Jurkat, Clone E6-1 (cell line): ENCODE results near the gene GRID2.
"Not testable (repeated sequence)": the region's sequence is repeated elsewhere in the genome, so short reads cannot be mapped to it uniquely, and the experiment has no call there.

ENCODE experiments used
- DNase-seq: peaks from one replicate; pipeline ENCODE4 v3.0.0-alpha.2; 2011; ENCODE audit warnings: low read depth, low spot score
- H3K4me3 ChIP-seq: 2 replicates; pipeline ENCODE4 v1.5.1; 2011; ENCODE audit warnings: mild to moderate bottlenecking, low read length, control low read depth, moderate library complexity

The GRID2 gene

GRCh38 chr4:93187892-93188291 lies 884.1 kb downstream of the GRID2 start:
- no peak overlapping the region for H3K4me3 ChIP-seq
- DNase-seq: no peak

- H3K4me3 ChIP-seq: no peak overlapping the region
- DNase-seq: peak; percentile 4
Observed at GRCh38 chr4:93199492-93199891, 895.7 kb downstream of the GRID2 start.

- no peak for DNase-seq
- no peak overlapping the region for H3K4me3 ChIP-seq
Observed at GRCh38 chr4:93201471-93202096, 897.8 kb downstream of the GRID2 start.

GRCh38 chr4:93203708-93204107 lies 899.9 kb downstream of the GRID2 start:
- DNase-seq: no peak
- no peak overlapping the region for H3K4me3 ChIP-seq

GRCh38 chr4:93212250-93212649 lies 908.5 kb downstream of the GRID2 start:
- no peak for DNase-seq
- H3K4me3 ChIP-seq: no peak overlapping the region

GRCh38 chr4:93216646-93217045 lies 912.9 kb downstream of the GRID2 start:
- no peak overlapping the region for H3K4me3 ChIP-seq
- DNase-seq: no peak

- no peak for DNase-seq
- no peak overlapping the region for H3K4me3 ChIP-seq
Observed at GRCh38 chr4:93217431-93217830, 913.7 kb downstream of the GRID2 start.

GRCh38 chr4:93221771-93222170 lies 918.0 kb downstream of the GRID2 start:
- DNase-seq: no peak
- no peak overlapping the region for H3K4me3 ChIP-seq

GRCh38 chr4:93228021-93228420 lies 924.3 kb downstream of the GRID2 start:
- DNase-seq: no peak
- no peak overlapping the region for H3K4me3 ChIP-seq

GRCh38 chr4:93232883-93233282 lies 929.1 kb downstream of the GRID2 start:
- H3K4me3 ChIP-seq: no peak overlapping the region
- DNase-seq: no peak

- no peak overlapping the region for H3K4me3 ChIP-seq
- DNase-seq: no peak
Observed at GRCh38 chr4:93237521-93237920, 933.8 kb downstream of the GRID2 start.

- no peak overlapping the region for H3K4me3 ChIP-seq
- no peak for DNase-seq
Observed at GRCh38 chr4:93243262-93243661, 939.5 kb downstream of the GRID2 start.

GRCh38 chr4:93261207-93261606 lies 957.4 kb downstream of the GRID2 start:
- H3K4me3 ChIP-seq: no peak overlapping the region
- no peak for DNase-seq

GRCh38 chr4:93263166-93263565 lies 959.4 kb downstream of the GRID2 start:
- no peak overlapping the region for H3K4me3 ChIP-seq
- peak; percentile 7 for DNase-seq

- DNase-seq: no peak
- no peak overlapping the region for H3K4me3 ChIP-seq
Observed at GRCh38 chr4:93267747-93268146, 964.0 kb downstream of the GRID2 start.

- no peak overlapping the region for H3K4me3 ChIP-seq
Observed at GRCh38 chr4:93285346-93285745, 981.6 kb downstream of the GRID2 start.

GRCh38 chr4:93289241-93289640 lies 985.5 kb downstream of the GRID2 start:
- H3K4me3 ChIP-seq: no peak overlapping the region
- DNase-seq: no peak

More at GRCh38 chr4:93285346-93285745, 981.6 kb downstream of the GRID2 start:
- no peak for DNase-seq

- no peak overlapping the region for H3K4me3 ChIP-seq
- DNase-seq: no peak
Observed at GRCh38 chr4:93289831-93290230, 986.1 kb downstream of the GRID2 start.

GRCh38 chr4:93299118-93299517 lies 995.4 kb downstream of the GRID2 start:
- DNase-seq: peak; percentile 8
- no peak overlapping the region for H3K4me3 ChIP-seq

- DNase-seq, H3K4me3 ChIP-seq: not testable (repeated sequence)
Observed at GRCh38 chr4:93300780-93301555, 997.2 kb downstream of the GRID2 start.

- no peak overlapping the region for H3K4me3 ChIP-seq
- DNase-seq: no peak
Observed at GRCh38 chr4:93302310-93302709, 998.5 kb downstream of the GRID2 start.
